Head of caudate nucleus (tissue), 42 donors: ENCODE results near the gene DMRTC2.

Experiments used
- DNase-seq, 42 donors: peaks; one replicate each; pipeline versions ENCODE4 v3.0.0 to v3.0.0-alpha.2; 2020 to 2021; ENCODE audit warnings: mixed read lengths in 7 of 42
- intact Hi-C: fragments of 100-400 bp; cut with DNase I; formaldehyde crosslinking; loops from one replicate; pipeline ENCODE4 v1.15.0; 2022

Gene DMRTC2

DNA sequence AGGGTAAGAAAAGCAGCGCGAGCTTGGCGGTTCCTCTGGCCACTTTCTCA is at the start of gene DMRTC2:
TSS of gene DMRTC2 (plus strand) at position 42 of the 50 bp plus-strand sequence. CDS start 2,387 bp downstream, outside the sequence.
- no peak for DNase-seq
- intact Hi-C loops, result no loop called here

DNA sequence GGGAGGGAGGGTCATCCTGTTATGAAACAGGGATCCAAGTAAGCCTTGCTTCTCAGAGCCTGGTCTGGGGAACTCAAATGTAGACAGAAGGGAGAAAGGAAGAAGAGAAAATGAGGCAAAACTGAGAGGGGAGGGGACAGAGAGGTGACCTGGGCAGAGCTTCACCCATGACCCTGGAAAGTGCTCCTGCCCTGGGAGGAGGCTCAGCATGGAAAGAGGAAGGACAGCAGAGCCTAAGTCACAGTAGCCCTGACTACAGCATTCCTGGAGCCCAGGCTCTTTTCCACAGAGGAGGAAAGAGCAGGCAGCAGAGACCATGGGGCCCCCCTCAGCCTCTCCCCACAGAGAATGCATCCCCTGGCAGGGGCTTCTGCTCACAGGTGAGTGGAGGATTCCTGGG is 48.5 kb upstream of the DMRTC2 start, which contains the start of gene CEACAM3:
TSS of gene CEACAM3 (plus strand) at position 226 of the 400 bp plus-strand sequence. CDS start at position 317, 91 bp downstream.
- DNase-seq, result no peak
- intact Hi-C loops, result no loop called here

DNA sequence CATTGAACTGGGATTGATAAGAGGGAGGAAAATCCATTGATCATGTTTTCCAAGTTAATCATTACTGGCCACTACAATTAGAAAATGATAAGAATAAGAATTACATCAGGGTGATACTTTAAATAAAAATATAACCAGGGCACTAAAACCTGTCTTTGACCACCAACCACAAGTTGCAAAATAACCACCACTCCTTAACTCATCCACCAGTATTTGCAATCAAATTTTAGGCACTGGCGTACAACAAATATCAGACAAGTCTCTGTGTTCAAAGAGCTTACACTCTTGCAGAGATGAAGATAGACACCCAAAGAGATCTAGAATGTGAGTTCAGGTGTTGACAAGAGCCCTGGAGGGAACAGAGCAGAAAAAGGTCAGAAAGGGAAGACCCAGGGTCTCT is 47.9 kb upstream of the DMRTC2 start:
- no peak for DNase-seq
- intact Hi-C loops, result no loop called here

DNA sequence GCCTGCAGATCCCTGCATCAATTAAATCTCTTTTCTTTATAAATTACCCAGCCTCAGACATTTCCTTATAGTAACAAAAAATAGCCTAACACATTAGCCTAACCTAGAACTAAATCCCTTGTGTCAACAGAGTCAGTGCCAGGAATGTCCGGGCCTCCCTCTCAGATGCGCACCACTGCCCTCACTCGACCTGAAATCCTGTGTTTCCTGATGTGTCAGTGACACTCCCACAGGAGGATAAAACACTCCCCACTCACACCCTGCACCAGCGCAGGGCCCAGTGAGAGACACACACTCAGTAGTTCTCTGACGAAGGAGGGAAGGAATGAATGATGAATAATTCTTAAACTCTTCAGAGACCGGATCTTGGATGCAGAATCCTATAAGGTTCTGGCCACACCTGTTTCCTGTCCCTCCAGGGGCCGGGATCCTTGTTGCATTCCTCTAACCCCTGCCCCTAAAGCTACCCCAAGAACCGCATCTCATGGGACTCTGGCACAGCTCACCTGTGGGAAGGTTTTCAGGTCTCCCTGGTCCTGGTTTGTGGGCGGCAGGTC is 45.3 kb upstream of the DMRTC2 start:
- no peak for DNase-seq
- intact Hi-C loops, result no loop called here

DNA sequence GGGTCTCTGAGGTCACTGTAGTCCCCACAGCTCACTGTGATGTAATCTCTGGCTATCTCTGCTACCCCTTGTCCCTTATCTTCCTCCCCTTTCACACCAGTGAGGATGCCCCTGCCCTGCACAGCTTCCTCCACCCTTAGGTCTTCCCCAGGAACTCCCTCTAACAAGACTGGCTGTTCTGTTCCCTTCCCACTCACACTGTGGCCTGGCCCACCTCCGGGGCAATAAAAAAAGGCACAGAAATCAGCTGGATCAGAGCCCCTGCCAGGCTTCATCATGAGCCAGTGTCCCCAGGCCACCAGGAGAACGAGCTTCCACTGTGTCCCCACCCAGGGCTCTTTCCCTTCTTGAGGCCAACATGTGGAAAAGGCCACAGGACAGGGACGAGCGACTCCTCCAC is 43.8 kb upstream of the DMRTC2 start:
- peak in 1 of 42 donors; percentile 21 for DNase-seq
- intact Hi-C loops, result no loop called here

DNA sequence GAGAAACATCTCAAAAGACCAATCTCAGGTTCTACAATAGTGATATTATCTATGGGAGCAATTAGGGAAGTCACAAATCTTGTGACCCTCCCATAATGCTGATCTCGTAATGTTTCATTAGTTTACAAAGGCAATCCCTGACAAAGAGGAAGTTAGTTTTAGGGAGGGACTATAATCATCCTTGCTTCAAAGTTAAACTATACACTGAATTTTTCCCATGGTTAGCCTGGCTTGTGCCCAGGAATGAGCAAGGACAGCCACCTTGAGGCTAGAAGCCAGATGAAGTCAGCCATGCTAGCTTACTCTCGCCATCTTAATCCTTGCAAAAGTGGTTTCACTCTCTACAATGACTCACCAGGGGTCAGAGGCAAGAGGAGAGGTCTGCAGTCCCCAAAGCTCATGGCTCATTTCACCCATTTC is 43.0 kb upstream of the DMRTC2 start:
- intact Hi-C loops, result no loop called here
- DNase-seq, result peak in 1 of 42 donors; percentile 1

DNA sequence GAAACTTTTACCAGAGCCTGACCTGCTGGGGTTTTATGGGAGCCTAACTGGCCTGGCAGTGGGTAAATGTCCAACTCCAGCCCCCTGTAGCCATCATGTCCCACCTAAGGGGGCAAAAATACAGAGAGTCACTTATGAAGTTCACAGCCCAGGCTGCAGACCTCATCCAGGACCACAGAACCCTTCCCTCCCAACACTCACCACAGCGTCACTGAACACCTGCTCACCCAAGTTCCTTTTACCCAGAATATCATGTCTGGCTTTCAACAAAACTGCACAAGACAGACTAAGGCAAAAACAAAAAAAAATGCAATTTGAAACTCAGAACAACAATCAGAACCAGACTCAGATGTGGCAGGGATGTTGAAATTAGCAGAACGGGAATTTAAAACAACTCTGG is 42.1 kb upstream of the DMRTC2 start:
- intact Hi-C loops, result no loop called here
- peak in 1 of 42 donors; percentile 28 for DNase-seq

DNA sequence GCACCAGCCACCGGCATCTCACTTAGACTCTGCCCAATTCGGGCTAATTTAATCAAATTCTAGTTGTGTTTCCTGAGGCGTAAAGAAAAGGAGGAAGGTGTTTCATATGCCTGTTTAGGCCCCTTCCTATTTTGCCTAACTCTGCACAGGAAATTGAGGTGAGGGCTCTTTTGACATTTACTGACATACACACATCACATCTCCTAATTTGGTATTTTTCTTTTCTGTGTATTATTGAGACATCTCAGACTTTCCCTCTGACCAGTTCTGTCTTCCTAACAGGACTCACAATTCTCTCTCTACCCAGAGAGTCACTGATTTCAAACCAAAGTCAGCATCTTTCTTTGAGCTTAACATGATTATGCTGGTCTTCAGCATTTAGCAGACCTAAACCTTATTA is 40.5 kb upstream of the DMRTC2 start:
- intact Hi-C loops, result no loop called here
- DNase-seq, result no peak

DNA sequence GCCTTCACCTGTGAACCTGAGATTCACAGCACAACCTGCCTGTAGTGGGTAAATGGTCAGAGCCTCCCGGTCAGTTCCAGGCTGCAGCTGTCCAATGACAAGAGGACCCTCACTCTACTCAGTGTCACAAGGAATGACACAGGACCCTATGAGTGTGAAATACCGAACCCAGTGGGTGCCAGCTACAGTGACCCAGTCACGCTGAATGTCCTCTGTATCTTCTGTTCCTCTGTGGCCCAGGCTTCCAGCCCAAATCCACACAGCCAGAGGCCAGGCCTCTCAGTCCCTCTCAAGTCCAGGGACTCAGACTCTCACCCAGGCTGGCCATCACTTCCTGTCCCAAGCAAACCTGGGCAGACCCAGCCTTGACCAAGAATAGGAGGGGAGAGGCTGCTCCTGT is 37.7 kb upstream of the DMRTC2 start:
- intact Hi-C loops, result no loop called here

DNA sequence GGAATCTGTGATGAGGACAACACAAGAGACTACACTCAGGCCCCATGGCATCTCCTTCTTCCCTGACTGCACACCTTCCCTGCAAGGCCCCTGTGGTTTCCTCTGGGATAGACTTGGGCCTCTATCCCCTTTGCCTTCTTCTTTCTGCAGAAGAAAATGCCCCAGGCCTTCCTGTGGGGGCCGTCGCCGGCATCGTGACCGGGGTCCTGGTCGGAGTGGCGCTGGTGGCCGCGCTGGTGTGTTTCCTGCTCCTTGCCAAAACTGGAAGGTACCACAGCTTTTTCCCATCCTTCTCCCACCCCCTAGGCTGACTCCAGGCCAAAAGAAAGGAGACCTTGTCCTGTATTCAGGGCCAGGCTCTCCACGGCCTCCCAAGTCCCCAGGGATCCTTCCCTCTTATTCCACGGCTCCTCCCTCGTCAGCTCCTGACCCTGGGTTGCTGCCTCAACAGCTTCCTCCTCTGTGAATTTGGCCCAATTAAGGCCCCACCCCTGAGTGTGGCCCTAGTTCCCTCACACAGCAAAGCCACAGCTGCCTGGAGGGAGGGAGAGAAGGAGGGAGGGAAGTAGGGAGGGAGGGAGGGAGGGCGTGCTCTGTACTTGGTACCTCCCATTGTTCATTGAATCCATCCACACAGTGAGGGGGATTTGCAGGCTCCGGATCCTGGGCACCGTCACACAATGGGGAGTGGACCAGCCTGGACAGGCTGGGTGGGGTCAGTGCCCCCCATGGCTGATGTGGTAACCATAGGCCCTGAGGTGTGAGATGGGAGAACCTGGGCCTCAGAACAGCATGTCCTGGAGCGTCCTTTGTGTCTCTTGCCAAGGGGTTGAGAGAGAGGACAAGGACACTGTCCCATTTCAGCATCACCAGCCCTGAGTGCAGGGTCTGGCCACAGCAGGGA is 35.9 kb upstream of the DMRTC2 start:
- intact Hi-C loops, result no loop called here
- DNase-seq, result peak in 6 of 42 donors; percentile 3 to 30 (median 25)

More for the DNA sequence above, 37.7 kb upstream of the DMRTC2 start:
- DNase-seq, result no peak

DNA sequence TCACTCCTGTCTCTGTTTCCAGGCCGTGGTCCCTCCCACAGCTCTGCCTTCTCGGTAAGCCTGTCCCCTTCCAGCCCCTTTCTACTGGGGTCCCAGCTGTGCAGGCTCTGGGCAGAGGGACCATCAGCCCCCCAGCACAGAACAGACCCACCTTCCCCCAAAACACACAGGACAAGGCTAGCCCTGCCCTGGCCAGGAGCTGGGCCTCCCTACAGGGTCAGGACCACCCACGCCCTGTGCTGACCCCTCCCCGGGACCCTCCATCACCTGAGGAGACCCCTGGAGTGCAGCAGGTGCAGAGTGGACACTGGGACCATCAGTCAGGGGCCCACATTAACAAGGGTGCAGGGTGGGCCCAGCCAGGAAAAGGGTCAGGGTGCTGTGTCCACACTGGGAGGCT is 34.5 kb upstream of the DMRTC2 start:
- peak in 1 of 42 donors; percentile 21 for DNase-seq
- intact Hi-C loops, result no loop called here

DNA sequence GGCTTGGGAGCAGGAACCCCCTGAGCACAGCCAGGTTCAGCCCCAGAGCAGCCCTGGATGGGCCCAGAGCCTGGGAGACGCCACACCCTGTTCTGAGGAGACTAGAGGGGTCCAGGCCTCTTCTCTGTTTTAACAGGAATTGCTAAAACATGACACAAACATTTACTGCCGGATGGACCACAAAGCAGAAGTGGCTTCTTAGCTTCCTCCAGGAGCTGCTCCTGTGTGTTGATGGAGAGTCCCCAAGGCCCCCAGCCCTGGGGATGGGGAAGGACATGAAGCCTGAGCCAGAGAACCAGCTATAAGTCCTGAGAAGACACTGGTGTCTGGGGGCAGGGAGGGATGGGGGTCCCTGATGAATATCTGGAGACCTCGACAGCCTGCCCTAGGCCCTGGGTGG is 33.8 kb upstream of the DMRTC2 start:
- peak in 31 of 42 donors; percentile 3 to 58 (median 22) for DNase-seq
- intact Hi-C loops, result no loop called here

DNA sequence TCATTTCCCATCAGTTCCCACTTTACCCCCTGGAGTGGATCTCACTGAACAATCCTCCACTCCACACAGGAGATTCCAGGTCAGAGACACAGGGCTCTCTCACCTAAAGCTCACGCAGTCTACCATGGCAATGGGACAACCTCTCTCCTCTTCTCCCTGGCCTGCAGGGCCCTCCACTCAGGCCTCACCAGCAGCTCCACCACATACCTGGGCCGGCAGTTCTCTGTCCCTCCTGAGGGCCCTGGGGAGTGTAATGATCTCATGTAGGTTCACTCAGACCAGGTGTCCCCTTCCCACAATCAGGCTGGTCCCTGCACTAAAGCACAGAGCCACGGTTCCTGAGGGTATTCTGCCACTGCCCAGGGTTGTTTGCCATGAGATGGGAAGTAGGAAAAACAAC is 32.9 kb upstream of the DMRTC2 start:
- intact Hi-C loops, result no loop called here
- DNase-seq, result peak in 2 of 42 donors; percentile 2 to 19

DNA sequence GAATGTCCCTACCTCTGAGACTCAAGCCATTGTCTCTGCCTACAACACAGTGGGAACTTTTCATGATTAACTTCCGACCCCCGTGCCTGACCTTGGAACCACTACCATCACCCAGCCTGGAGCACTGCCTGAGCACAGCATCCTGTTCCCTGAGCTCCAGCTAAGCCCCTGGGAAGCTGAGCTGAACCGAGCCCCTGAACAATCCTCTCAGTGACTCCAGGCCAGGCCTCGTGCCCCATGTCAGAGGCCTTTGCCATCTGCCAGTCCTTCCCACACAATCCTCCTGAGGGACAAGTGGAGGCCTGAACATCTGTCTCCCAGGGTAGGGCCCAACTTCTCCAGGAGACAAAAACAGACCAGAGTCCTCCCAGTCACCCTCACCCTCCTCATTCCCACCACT is 30.9 kb upstream of the DMRTC2 start:
- DNase-seq, result no peak
- intact Hi-C loops, result no loop called here

DNA sequence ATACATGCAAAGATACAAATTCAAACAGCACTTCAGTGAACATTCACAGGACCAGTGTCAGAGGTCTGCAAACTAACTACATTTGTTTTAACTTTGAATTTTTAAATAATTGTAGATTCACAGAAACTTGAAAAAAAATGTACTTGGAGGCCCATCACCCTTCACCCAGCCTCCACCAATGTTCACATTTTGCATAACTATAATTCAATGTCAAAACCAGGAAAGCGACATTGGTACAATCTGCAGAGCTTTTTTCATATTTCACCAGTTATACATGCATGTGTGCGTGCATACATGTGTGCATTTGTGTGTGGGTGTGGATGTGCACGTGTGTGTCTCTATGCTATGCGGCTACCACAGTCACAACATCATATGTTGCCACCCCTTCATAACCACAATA is 29.5 kb upstream of the DMRTC2 start:
- intact Hi-C loops, result no loop called here
- no peak for DNase-seq

DNA sequence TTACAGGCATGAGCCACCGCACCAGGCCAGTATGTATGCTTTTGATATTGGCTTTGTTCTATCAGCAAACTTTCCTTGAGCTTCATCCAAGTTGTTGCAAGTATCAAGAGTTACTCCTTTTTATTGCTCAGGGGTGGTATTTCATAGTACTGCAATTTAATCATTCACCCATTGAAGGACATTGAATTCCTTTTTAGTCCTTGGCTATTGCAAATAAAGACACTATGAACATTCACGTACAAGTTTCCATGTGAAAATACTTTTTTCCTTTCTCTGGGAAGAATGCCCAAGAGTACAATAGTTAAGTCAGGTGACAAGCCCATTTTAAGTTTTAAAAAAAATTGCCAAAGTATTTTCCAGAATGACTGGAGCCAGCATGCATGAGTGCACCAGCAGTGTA is 28.1 kb upstream of the DMRTC2 start:
- DNase-seq, result no peak
- intact Hi-C loops, result no loop called here

DNA sequence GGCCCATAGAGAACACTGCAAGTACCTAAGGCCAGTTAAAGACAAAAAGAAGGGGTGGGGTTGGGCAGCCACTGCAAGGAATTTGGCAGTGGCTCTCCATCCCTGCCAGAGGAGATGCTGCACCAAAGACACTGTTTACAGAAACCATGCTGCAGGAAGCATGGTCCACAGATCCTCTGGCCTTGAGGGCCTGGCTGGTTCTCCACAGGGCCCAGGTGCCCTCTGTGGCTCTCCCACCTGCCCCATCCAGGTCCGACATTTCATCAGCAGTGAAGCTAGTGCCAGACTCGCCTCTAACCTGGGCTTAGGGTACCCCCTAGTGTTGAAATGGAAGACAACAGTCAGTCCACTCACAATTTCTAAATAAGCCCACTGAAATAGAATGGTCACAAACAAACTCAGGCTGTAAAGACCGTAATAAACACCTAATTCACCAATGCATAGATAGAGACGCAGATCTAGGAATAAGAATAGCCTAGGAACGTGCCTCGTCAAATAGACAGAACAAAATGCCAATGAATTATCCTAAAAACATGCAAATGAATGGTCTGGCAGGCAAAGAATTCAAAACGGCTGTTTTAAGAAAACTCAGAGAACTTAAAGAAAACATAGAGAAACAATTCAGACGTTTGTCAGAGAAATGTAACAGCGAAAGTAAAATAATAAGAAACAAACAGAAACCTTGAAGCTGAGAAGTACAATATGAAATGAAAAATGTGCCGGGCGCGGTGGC is 23.7 kb upstream of the DMRTC2 start:
- peak in 23 of 42 donors; percentile 13 to 68 (median 44) for DNase-seq
- intact Hi-C loops, result no loop called here

DNA sequence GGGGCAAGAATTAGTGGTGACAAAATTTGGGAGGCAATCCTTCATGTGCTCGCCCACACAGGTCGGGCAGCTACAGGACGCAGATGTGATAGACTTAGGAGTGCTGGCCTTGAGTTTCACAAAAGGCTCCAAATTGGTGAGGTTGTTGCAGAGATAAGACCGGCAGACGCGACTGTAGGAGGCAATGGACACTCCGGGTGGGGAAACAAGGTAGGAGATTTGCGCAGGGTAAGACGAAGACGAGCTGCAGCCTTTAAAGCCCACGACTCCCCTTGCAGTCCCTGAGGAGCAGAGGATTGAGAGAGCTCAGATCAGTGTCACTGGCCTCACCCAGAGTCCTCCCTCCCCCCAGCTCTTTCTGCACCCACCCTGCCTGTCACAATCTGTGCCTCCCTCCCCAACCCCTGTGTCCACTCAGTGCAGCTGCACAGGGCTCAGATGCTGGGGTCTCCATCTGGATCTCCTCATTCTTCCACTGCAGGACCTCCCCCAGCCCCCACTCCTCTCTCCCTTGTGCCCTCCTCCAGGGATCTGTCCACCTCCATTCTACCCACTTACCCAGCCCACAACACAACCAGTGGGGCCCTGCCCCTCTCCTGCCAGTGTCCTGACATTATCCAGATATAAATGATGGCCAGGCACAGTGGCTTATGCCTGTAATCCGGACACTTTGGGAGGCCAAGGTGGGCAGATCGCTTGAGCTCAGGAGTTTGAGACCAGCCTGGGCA is 6.7 kb upstream of the DMRTC2 start:
- DNase-seq, result no peak
- intact Hi-C loops, result no loop called here

DNA sequence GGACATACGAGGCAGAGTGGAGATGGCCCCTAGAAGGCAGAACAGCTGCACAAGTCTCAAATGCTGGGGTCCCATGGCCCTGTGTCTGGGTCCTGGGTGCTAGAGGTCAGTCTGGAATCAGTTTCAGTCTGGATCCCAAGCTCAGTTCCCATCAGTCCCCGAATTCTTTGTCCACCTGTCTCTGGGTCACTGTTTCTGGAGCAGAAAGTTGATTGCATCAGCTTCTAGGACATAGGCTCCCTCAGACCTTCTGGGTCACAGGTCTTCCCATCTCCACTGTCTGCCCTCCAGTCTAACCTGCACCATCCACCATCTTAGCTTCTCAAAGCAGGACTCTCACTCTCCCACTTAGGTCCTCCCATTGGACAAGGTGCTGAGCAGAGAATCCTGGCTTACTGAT is 5.6 kb upstream of the DMRTC2 start:
- DNase-seq, result no peak
- intact Hi-C loops, result no loop called here

DNA sequence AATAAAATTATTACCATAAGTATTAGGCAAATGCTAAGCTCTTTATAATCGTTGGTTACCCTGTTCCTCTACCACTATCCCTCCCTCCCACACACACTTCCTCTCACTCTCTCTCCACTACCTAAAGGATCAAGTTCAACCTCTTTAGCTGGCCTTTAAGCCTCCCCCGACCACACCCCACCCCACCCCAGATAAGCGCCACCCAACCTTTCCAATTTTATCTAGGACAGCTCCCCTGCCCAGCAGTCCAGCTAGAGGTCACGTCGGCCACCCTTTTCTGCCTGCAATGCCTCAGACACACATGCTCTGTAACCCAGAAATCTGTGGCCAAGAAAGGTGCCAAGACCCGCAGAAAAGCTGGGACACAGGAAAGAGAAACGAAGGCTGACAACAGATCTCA is 1.5 kb upstream of the DMRTC2 start:
- DNase-seq, result no peak
- intact Hi-C loops, result no loop called here
